Measurements from ENCODE around the gene OSTC. TPM values are rescaled to one million over a fixed set of nuclear protein-coding genes. Genes with fewer than 3 reads are reported as not detected.
"Not testable (repeated sequence)": the region's sequence is repeated elsewhere in the genome, so short reads cannot be mapped to it uniquely, and the experiment has no call there.

Gene OSTC
- polyA plus RNA-seq, 4 donors = 269 to 306 (median 301) TPM

DNA sequence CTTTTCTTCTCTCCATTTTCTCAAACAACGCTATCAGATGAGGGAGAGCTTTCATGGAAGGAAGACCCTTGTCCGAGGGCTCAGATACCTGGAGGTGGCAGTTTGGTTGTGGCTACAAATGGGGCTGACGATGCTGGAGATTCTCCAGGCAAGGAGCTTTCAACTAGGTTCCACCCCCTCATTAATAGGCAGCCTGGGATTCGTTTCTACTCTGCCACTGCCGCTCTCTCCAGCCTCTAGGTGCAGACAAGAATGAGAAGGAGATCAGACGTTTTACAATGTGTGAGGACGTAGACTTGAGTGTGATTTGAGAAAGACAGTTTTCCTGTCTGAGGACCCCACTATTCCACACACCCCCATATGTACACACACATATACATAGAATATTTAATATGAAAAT is 59.3 kb downstream of the OSTC start:
- DNase-seq (ENCODE audit: low read depth in 4 of 4, low spot score in 3 of 4) = no peak

DNA sequence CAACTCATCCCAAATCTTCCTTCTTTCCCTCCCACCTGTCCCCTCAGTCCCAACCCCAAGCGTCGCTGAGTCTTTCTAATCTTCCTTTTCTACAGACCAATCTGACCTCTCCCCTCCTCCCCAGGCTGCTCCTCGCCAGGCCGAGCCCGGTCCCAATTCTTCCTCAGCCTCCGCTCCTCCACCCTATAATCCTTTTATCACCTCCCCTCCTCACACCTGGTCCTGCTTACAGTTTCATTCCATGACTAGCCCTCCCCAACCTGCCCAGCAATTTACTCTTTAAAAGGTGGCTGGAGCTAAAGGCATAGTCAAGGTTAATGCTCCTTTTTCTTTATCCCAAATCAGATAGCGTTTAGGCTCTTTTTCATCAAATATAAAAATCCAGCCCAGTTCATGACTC is 60.2 kb downstream of the OSTC start:
- DNase-seq (ENCODE audit: low read depth in 4 of 4, low spot score in 3 of 4) = not testable (repeated sequence)

- DNase-seq (ENCODE audit: low read depth in 4 of 4, low spot score in 3 of 4) = no peak
Observed at GRCh38 chr4:108714880-108715279, 64.5 kb downstream of the OSTC start.

DNA sequence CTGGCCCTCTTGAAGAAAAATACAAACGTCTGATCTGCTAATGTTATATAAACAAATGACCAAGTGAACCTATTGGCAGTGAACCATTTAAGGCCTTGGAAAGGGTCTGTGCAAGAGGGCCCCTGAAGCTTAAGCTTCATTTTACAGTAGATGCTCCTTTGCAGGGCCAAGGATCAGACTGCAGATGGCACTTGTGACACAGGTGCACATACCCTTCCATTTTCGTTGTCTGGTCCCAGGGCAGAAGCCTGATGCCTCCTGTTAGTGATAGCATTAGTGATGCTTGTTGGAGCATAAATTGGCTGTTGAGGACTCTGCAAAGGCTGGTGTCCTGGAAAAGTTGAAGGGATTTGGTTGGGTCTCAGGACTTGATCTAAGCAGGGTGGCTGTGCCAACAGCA is 65.9 kb downstream of the OSTC start:
- DNase-seq (ENCODE audit: low read depth in 4 of 4, low spot score in 3 of 4) = no peak

DNA sequence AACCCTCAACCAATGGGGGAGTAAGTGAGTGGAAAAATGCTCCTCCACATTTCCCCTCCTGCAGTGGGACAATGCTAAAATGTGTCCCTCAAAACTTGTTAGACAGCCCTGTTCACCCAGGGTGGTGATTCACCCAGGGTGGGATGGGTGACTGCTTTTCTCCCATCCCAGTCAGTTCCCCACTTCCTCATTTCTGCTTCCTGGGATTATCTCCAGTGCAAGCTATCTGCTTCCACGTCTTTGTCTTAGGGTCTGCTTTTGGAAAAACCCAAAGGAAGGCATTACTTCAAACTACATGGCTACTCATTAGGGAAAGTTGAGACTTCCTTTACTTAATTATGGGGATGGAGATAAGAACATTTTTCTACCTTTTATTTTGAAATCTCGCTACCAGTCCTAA is 67.0 kb downstream of the OSTC start:
- DNase-seq (ENCODE audit: low read depth in 4 of 4, low spot score in 3 of 4) = no peak

Other genes with a start within 250 kb of the OSTC start
- gene RPL34, start 30.0 kb upstream of the OSTC start, polyA plus RNA-seq (ENCODE audit: insufficient read length in 4 of 4) = 1,000 to 10,000 TPM; 1,869 to 2,212 (median 1,931) TPM
- under 1 TPM; 0.14 to 0.32 (median 0.24) TPM for gene ETNPPL, start 112.5 kb downstream of the OSTC start, polyA plus RNA-seq (ENCODE audit: insufficient read length in 4 of 4)

Data from right renal pelvis (tissue), 4 donors.